Measurements from ENCODE around the gene MATN4.

The MATN4 gene

DNA sequence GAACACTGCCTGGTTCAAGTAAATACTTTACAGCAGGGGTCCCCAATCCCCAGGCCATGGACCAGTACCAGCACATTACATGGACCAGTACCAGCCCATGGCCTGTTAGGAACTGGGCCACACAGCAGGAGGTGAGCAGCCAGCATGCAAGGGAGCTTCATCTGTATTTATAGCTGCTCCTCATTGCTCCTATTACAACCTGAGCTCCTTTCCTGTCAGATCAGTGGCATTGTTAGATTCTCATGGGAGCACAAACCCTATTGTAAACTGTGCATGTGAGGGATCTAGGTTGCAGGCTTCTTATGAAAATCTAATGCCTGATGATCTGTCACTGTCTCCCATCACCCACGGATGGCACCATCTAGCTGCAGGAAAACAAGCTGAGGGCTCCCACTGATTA is 13.4 kb downstream of the MATN4 start:
- no peak for TF ChIP-seq CTCF (conservative IDR thresholded peaks at IDR 0.05; ENCODE audit: low read depth, low read length)
- DNase-seq (ENCODE audit: low read depth) = no peak
- H3K4me3 ChIP-seq (ENCODE audit: low read length) = no peak overlapping the region

DNA sequence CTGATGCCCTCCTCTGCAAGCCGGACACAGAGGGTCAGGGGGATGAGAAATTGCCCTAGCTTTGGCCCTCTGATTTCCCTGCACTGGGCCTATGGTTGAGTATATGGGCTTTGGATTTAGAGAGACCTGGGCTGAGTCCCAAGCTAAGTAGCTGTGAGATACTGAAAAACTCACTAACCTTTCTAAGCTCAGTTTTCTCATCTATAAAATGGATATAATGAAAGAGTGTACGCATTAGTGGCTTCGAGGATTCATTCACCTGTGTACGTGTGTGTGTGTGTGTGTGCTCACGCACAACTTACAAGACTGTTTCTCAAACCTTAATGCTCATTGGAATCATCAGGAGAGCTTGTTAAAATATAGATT is 14.1 kb downstream of the MATN4 start:
- H3K4me3 ChIP-seq (ENCODE audit: low read length) = no peak overlapping the region
- TF ChIP-seq CTCF (conservative IDR thresholded peaks at IDR 0.05; ENCODE audit: low read depth, low read length) = no peak

DNA sequence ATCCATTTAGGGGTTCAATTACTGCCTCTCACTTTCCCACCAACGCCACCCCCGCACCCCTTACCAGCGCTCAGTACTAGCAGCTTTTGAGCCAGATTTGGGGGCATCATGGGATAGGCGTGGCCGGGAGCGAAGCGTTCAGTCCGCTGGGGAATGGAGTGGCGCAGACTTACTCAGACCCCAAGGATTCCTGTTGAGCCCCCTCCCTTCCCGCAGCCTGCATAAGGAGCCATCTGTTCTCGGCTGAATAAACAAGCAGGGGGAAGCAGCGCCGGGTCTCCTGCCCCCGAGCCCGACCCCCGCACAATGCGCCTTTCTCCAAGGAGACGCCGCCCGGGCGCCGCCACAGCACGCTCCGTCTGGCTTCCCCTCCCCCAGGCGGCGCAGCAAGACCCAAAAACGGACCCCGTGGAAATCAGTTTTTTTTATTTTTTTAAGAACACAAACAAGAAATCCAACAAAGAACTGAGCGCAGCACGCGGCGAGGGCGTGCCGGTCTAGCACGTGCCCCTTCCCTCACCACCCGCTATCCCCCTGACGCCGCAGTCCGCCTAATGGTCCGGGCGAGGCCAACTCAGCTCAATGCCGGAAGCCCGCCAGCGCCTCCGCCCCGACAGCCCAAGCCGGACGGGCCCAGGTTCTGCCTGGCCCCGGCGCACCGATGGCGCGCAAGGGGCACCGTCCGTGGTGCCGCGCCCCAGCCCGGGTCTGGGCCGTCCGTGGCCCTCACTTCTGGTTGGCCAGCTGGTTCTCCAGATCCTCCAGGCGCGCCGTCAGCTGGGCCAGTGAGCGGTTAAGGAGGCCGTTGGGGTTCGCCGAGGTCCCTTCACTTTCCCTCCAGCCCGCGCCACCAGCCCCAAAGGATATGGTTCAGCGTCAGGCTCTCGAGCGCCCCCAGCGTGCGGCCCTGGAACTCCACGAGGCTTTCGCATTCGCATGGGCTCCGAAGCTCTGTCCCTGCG is 14.8 kb downstream of the MATN4 start:
- peak; percentile 94 for TF ChIP-seq CTCF (conservative IDR thresholded peaks at IDR 0.05; ENCODE audit: low read depth, low read length)
- H3K4me3 ChIP-seq (ENCODE audit: low read length) = peak overlapping the region; percentile 43
- peak; percentile 15 for DNase-seq (ENCODE audit: low read depth)

More for the DNA sequence above, 14.1 kb downstream of the MATN4 start:
- no peak for DNase-seq (ENCODE audit: low read depth)

GRCh38 chr20:45292343-45292742 is 15.8 kb downstream of the MATN4 start:
- no peak for DNase-seq (ENCODE audit: low read depth)
- H3K4me3 ChIP-seq (ENCODE audit: low read length) = no peak overlapping the region
- TF ChIP-seq CTCF (conservative IDR thresholded peaks at IDR 0.05; ENCODE audit: low read depth, low read length) = no peak

DNA sequence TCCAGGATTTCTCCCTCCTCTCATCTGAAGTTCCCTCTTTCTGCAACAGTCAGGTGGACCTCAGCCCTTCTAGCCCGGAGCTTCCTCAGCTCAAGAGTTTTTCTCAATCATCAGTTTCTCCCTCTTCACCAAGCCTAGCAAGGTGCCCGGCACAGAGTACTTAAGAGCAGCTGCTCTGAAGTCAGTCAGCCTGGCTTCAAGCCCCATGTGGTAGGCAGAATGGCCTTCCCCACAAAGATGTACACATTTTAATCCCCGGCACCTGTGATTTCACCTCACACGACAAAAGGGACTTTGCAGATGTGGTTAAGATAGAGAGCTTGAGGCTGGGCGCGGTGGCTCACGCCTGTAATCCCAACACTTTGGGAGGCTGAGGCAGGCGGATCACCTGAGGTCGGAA is 16.6 kb downstream of the MATN4 start:
- no peak for DNase-seq (ENCODE audit: low read depth)
- H3K4me3 ChIP-seq (ENCODE audit: low read length) = no peak overlapping the region

GRCh38 chr20:45290677-45291355 is 17.3 kb downstream of the MATN4 start:
- no peak overlapping the region for H3K4me3 ChIP-seq (ENCODE audit: low read length)
- TF ChIP-seq CTCF (conservative IDR thresholded peaks at IDR 0.05; ENCODE audit: low read depth, low read length) = peak; percentile 88
- DNase-seq (ENCODE audit: low read depth) = peak; percentile 16

More for the DNA sequence above, 16.6 kb downstream of the MATN4 start:
- no peak for TF ChIP-seq CTCF (conservative IDR thresholded peaks at IDR 0.05; ENCODE audit: low read depth, low read length)

Data from retinal pigment epithelial cell (primary cell).